Sigmoid colon (tissue), 7 donors: ENCODE results near the gene HECTD4. TPM values are rescaled to one million over a fixed set of nuclear protein-coding genes. Genes with fewer than 3 reads are reported as not detected.

ENCODE experiments used
- DNase-seq: peaks from one replicate; pipeline ENCODE4 v3.0.0-alpha.2; 2019
- H3K27ac ChIP-seq, 4 donors: fragments of 200-600 bp; sonication (generic); one replicate each; pipeline ENCODE4 v1.5.1; 2016 to 2019; ENCODE audit warnings: mild to moderate bottlenecking in 1 of 4
- H3K27me3 ChIP-seq, 3 donors: fragments of 200-600 bp; sonication (generic); one replicate each; pipeline ENCODE4 v1.5.1; 2019; ENCODE audit warnings: mild to moderate bottlenecking in 1 of 3
- H3K36me3 ChIP-seq, 4 donors: fragments of 200-600 bp; sonication (generic); one replicate each; pipeline ENCODE4 v1.5.1; 2016 to 2019
- H3K4me1 ChIP-seq, 4 donors: fragments of 200-600 bp; sonication (generic); one replicate each; pipeline ENCODE4 v1.5.1; 2017 to 2019
- H3K4me3 ChIP-seq, 4 donors: fragments of 200-600 bp; sonication (generic); one replicate each; pipeline ENCODE4 v1.5.1; 2017 to 2019; ENCODE audit warnings: mild to moderate bottlenecking in 2 of 4, moderate library complexity in 1 of 4
- H3K9me3 ChIP-seq, 4 donors: fragments of 200-600 bp in 3 of 4; sonication (generic) in 3 of 4; one replicate each; pipeline versions ENCODE4 v1.5.1 to v1.6.1; 2013 to 2019
- CTCF ChIP-seq, 4 experiments: fragments of 450-650 bp in 3 of 4; fragments of 200-600 bp in 1 of 4; IDR thresholded peaks; one replicate each; pipeline ENCODE4 v1.5.1; 2016 to 2019; ENCODE audit warnings: antibody characterized with exemption in 4 of 4, mild to moderate bottlenecking in 3 of 4, moderate library complexity in 2 of 4
- EP300 ChIP-seq, 4 donors: sonication (generic); formaldehyde crosslinking; IDR thresholded peaks; one replicate each; pipeline ENCODE4 v1.6.1; 2017; ENCODE audit warnings: antibody characterized with exemption in 4 of 4
- POLR2A ChIP-seq, 2 donors: fragments of 450-650 bp; IDR thresholded peaks; one replicate each; pipeline ENCODE4 v1.6.1; 2016; ENCODE audit warnings: antibody characterized with exemption in 2 of 2, mild to moderate bottlenecking in 2 of 2, moderate library complexity in 2 of 2
- POLR2AphosphoS5 ChIP-seq, 4 donors: sonication (generic); formaldehyde crosslinking; IDR thresholded peaks; one replicate each; pipeline ENCODE4 v1.6.1; 2017; ENCODE audit warnings: antibody characterized with exemption in 4 of 4
- WGBS, 2 donors: extraction: QIAGEN DNeasy Blood & Tissue Kit; methylation state at CpG; one replicate each; pipeline ENCODE4 v1.1.7; 2013; 5-methylcytosine and 5-hydroxymethylcytosine counted together
- intact Hi-C: fragments of 100-400 bp; cut with DNase I; formaldehyde crosslinking; loops from one replicate; pipeline ENCODE4 v1.15.1; 2023
- polyA plus RNA-seq, 3 donors: library from polyadenylated mRNA; stranded (reverse); fragments of 200-250 nt; gene quantifications; one replicate each; pipeline ENCODE4 v1.2.3, GENCODE V29; 2013
- total RNA-seq, 4 donors: library from RNA; depleted of rRNA; stranded (reverse); fragments of >200 nt; gene quantifications; one replicate each; pipeline ENCODE4 v1.1.0, GENCODE V29; 2016
- donor health status: healthy with polysubstance abuse.
- donor health status: Bipolar disorder and iron deficiency.
- donor health status: healthy.

The HECTD4 gene
- total and polyA plus RNA-seq, 7 donors, result 5.4 to 64.8 (median 26.0) TPM

DNA sequence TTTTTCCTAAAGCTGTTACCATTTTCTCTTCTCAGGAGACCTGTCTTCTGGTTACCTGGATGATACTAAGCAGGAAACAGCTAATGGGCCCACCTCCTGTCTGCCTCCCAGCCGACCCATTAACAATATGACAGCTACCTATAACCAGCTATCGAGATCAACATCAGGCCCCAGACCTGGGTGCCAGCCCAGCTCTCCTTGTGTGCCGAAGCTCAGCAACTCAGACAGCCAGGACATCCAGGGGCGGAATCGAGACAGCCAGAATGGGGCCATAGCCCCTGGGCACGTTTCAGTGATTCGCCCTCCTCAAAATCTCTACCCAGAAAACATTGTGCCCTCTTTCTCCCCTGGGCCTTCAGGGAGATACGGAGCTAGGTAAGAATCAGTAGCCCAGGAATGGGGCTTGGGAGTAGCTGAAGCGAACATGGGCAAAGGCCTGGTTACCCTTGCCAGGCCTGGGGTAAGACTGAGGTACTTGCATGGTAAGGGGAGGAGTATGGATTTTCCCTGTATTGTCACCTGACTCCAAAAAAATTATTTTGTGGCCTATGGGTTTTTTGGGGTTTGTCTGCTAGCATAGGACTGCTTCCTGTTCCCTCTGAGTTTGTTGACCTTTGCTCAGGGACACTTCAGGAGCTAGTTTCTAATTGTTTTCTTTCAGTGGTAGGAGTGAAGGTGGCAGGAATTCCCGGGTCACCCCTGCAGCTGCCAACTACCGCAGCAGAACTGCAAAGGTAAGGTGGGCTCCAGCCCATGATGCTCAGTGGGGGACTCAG, 230.3 kb downstream of the HECTD4 start:
- Histone ChIP-seq H3K27ac (no peak overlapping the region), H3K4me3 (no peak overlapping the region), H3K27me3 (no peaks in the 10 kb centered on the region), H3K36me3 (peaks cover 39 to 81% (median 59%) of the 10 kb centered on the region in 4 donors), H3K9me3 (no peaks in the 10 kb centered on the region), H3K4me1 (peaks cover 0 to 5% (median 2%) of the 10 kb centered on the region in 4 donors)
- 85 to 91% methylated on average over 11 of the region's 11 CpGs for WGBS, 2 donors
- TF ChIP-seq CTCF (IDR thresholded peaks at IDR 0.05) (no peak), EP300 (IDR thresholded peaks at IDR 0.05) (no peak), POLR2AphosphoS5 (IDR thresholded peaks at IDR 0.05) (no peak), POLR2A (IDR thresholded peaks at IDR 0.05) (no peak)
- intact Hi-C loops, result loop anchor here (10.0 kb wide), 1 partner anchor 87 kb away; no protein-coding TSS in a partner anchor
- no peak for DNase-seq

DNA sequence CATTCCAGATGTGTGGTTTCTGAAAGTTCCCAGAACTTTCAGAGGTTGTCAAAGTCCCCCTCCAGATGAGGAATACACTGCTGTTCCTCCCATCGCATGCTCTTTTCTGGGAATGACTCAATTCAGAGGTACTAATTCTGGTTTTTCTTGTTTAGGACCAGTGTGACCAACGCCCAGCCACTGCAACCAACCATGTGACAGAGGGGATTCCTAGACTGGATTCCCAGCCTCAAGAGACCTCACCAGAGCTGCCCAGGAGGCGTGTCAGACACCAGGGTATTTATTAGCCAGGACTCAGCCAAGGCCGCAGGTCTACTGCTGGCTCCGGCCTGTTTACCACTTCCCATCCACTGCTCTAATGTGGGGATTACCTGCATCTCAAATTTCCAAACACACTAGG, 232.6 kb downstream of the HECTD4 start:
- Histone ChIP-seq H3K4me3 (no peak overlapping the region), H3K4me1 (peaks cover 0 to 5% (median 2%) of the 10 kb centered on the region in 4 donors), H3K9me3 (no peaks in the 10 kb centered on the region), H3K27me3 (no peaks in the 10 kb centered on the region), H3K36me3 (peaks cover 40 to 99% (median 76%) of the 10 kb centered on the region in 4 donors), H3K27ac (no peak overlapping the region)
- no peak for DNase-seq
- TF ChIP-seq POLR2A (IDR thresholded peaks at IDR 0.05) (no peak), EP300 (IDR thresholded peaks at IDR 0.05) (no peak), POLR2AphosphoS5 (IDR thresholded peaks at IDR 0.05) (no peak), CTCF (IDR thresholded peaks at IDR 0.05) (no peak)
- 84 to 88% methylated on average over 5 of the region's 5 CpGs for WGBS, 2 donors
- intact Hi-C loops, result no loop called here

GRCh38 chr12:112148031-112148513, 234.2 kb downstream of the HECTD4 start:
- H3K36me3 ChIP-seq, result peaks cover 42 to 99% (median 82%) of the 10 kb centered on the region in 4 donors

DNA sequence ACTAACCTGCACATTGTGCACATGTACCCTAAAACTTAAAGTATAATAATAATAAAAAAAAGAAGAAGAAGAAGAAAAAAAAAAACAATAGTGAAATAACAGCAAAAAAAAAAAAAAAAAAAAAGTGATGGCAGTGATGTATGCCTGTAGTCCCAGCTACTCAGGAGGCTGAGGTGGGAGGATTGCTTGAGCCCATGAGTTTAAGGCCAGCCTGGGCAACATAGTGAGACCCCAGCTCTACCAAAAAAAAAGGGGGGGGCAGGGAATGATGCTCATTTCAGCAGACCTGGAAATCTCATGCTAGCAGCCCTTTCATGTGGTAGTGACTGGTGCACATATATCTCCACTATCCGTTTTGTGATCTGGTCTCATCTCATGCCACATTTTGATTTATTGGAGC, 236.1 kb downstream of the HECTD4 start:
- Histone ChIP-seq H3K36me3 (peaks cover 31 to 99% (median 78%) of the 10 kb centered on the region in 4 donors), H3K4me1 (peaks cover 0 to 5% (median 2%) of the 10 kb centered on the region in 4 donors), H3K27me3 (no peaks in the 10 kb centered on the region), H3K4me3 (no peak overlapping the region), H3K27ac (no peak overlapping the region), H3K9me3 (no peaks in the 10 kb centered on the region)
- intact Hi-C loops, result no loop called here
- TF ChIP-seq EP300 (IDR thresholded peaks at IDR 0.05) (no peak), POLR2AphosphoS5 (IDR thresholded peaks at IDR 0.05) (no peak), CTCF (IDR thresholded peaks at IDR 0.05) (no peak), POLR2A (IDR thresholded peaks at IDR 0.05) (no peak)
- whole genome bisulfite sequencing, 2 donors, result 86 to 91% methylated on average over 1 of the region's 1 CpG
- DNase-seq, result no peak

More at GRCh38 chr12:112148031-112148513, 234.2 kb downstream of the HECTD4 start:
- 86 to 91% methylated on average over 3 of the region's 3 CpGs for WGBS, 2 donors
- no peak for DNase-seq
- intact Hi-C loops, result no loop called here
- Histone ChIP-seq H3K9me3 (no peaks in the 10 kb centered on the region), H3K27ac (no peak overlapping the region), H3K4me1 (peaks cover 0 to 5% (median 2%) of the 10 kb centered on the region in 4 donors), H3K4me3 (no peak overlapping the region), H3K27me3 (no peaks in the 10 kb centered on the region)
- TF ChIP-seq POLR2A (IDR thresholded peaks at IDR 0.05) (no peak), POLR2AphosphoS5 (IDR thresholded peaks at IDR 0.05) (peak in 1 of 4 donors; percentile 20), EP300 (IDR thresholded peaks at IDR 0.05) (no peak), CTCF (IDR thresholded peaks at IDR 0.05) (no peak)
